ENCODE data around the gene KCNIP1. TPM values are rescaled to one million over a fixed set of nuclear protein-coding genes. Genes with fewer than 3 reads are reported as not detected.

The KCNIP1 gene
- total and polyA plus RNA-seq, 7 donors: 0.03 TPM; not detected in 6

DNA sequence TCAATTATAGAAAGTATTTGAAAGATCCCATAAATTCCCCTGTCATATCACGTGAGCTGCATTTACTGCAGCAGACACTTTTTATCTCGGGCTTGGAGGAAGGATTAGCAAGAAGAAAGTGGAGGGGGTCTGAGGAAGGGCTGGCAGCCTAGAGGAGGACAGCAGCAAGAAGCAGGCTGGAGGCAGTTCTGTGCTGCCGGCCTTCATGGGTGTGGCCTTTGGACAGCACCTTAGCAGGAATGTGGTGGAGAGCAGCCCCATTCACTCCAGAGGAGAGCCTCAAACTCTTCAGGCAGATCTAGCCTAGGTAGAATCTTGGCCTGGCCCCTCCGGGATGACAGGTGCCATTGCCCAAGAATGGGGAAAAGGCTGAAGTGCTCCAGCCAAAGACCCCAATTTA is 189.9 kb downstream of the KCNIP1 start:
- no peaks in the 10 kb centered on the region for H3K36me3 ChIP-seq (ENCODE audit: insufficient read depth in 1 of 2, low read depth in 1 of 2)
- no peaks in the 10 kb centered on the region for H3K9me3 ChIP-seq
- TF ChIP-seq, protein P1, sequence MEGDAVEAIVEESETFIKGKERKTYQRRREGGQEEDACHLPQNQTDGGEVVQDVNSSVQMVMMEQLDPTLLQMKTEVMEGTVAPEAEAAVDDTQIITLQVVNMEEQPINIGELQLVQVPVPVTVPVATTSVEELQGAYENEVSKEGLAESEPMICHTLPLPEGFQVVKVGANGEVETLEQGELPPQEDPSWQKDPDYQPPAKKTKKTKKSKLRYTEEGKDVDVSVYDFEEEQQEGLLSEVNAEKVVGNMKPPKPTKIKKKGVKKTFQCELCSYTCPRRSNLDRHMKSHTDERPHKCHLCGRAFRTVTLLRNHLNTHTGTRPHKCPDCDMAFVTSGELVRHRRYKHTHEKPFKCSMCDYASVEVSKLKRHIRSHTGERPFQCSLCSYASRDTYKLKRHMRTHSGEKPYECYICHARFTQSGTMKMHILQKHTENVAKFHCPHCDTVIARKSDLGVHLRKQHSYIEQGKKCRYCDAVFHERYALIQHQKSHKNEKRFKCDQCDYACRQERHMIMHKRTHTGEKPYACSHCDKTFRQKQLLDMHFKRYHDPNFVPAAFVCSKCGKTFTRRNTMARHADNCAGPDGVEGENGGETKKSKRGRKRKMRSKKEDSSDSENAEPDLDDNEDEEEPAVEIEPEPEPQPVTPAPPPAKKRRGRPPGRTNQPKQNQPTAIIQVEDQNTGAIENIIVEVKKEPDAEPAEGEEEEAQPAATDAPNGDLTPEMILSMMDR (IDR thresholded peaks at IDR 0.05): no peak
- no peak for DNase-seq
- no peak overlapping the region for H3K27ac ChIP-seq
- ATAC-seq: no peak
- WGBS, 3 donors: 37 to 40% (median 39%) methylated on average over 4 of the region's 4 CpGs
- intact Hi-C loops (cut with DNase I): no loop called here
- H3K27me3 ChIP-seq (ENCODE audit: insufficient read depth in 3 of 3, low read length in 2 of 3): peaks cover 0 to 10% (median 2%) of the 10 kb centered on the region in 3 donors
- H3K4me3 ChIP-seq: no peak overlapping the region
- H3K4me1 ChIP-seq: no peaks in the 10 kb centered on the region

DNA sequence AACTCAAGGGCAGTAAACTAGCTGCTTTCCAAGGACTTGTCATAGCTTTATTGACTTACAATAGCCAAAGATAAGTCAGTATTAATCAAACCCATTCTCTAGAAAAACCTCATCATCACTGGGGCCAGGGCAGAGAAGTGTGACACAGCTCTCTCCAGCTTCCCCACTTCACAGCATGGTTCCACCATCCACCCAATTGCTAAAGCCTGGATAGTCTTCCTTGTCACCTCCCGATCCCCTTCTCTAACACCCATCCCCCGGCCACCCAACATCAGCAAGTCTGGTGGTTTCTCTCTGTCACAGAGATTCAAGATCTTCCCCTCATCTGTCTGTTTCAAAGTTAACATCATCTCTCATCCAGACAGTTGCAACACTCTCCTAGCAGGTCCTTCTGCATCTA is 191.1 kb downstream of the KCNIP1 start:
- DNase-seq (no peak), ATAC-seq (no peak)
- H3K9me3 ChIP-seq: no peaks in the 10 kb centered on the region
- no peak overlapping the region for H3K27ac ChIP-seq
- H3K36me3 ChIP-seq (ENCODE audit: insufficient read depth in 1 of 2, low read depth in 1 of 2): no peaks in the 10 kb centered on the region
- no peaks in the 10 kb centered on the region for H3K4me1 ChIP-seq
- peaks cover 0 to 10% (median 2%) of the 10 kb centered on the region in 3 donors for H3K27me3 ChIP-seq (ENCODE audit: insufficient read depth in 3 of 3, low read length in 2 of 3)
- intact Hi-C loops (cut with DNase I): no loop called here
- H3K4me3 ChIP-seq: no peak overlapping the region
- TF ChIP-seq, protein P1 (IDR thresholded peaks at IDR 0.05): no peak
- 33 to 43% (median 36%) methylated on average over 2 of the region's 2 CpGs for WGBS, 3 donors

DNA sequence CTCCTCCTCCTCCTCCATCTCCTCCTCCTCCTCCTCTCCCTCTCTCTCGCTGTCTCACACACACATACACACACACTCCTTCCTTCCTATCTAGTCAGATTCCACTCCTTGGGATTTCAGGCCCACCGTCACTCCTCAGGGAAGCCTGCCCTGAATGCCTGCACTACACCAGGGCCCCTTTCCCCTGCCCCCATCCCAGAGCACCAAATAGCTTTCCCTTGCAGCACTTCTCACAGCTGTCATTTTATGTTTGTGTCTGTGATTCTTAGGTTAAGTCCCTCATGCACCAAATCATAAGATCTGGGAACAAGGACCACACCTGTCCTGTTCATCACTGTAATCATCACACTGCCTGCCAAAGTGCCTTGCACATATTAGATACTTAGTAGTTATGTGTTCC is 193.2 kb downstream of the KCNIP1 start:
- Histone ChIP-seq H3K4me1 (no peaks in the 10 kb centered on the region), H3K9me3 (no peaks in the 10 kb centered on the region), H3K36me3 (ENCODE audit: insufficient read depth in 1 of 2, low read depth in 1 of 2) (no peaks in the 10 kb centered on the region), H3K27ac (no peak overlapping the region), H3K4me3 (no peak overlapping the region), H3K27me3 (ENCODE audit: insufficient read depth in 3 of 3, low read length in 2 of 3) (peaks cover 0 to 10% (median 2%) of the 10 kb centered on the region in 3 donors)
- TF ChIP-seq, protein P1 (IDR thresholded peaks at IDR 0.05): no peak
- DNase-seq (no peak), ATAC-seq (no peak)
- WGBS, 3 donors: 41 to 59% (median 45%) methylated on average over 2 of the region's 2 CpGs
- intact Hi-C loops (cut with DNase I): no loop called here

DNA sequence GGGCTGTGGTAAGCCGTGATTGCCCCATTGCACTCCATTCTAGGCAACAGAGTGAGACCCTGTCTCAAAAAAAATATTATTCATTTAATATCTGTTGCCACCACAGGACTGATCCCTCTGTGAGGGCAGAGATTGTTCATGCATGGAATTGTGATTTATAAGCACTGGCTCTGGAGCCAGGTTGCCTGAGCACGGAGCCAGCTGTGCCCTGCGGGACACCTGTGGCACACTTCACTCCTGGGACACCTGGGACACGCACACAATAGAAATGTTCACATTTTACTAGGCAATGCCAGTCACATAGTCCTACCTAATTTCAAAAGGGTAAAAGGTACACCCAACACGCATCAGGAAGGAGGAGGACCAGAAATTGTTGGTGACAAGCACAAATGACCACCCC is 196.7 kb downstream of the KCNIP1 start:
- Histone ChIP-seq H3K36me3 (ENCODE audit: insufficient read depth in 1 of 2, low read depth in 1 of 2) (no peaks in the 10 kb centered on the region), H3K27ac (no peak overlapping the region), H3K4me3 (no peak overlapping the region), H3K9me3 (no peaks in the 10 kb centered on the region), H3K4me1 (no peaks in the 10 kb centered on the region), H3K27me3 (ENCODE audit: insufficient read depth in 3 of 3, low read length in 2 of 3) (no peaks in the 10 kb centered on the region)
- DNase-seq (no peak), ATAC-seq (no peak)
- 76 to 81% (median 79%) methylated on average over 5 of the region's 5 CpGs for WGBS, 3 donors
- intact Hi-C loops (cut with DNase I): no loop called here
- TF ChIP-seq, protein P1 (IDR thresholded peaks at IDR 0.05): no peak

DNA sequence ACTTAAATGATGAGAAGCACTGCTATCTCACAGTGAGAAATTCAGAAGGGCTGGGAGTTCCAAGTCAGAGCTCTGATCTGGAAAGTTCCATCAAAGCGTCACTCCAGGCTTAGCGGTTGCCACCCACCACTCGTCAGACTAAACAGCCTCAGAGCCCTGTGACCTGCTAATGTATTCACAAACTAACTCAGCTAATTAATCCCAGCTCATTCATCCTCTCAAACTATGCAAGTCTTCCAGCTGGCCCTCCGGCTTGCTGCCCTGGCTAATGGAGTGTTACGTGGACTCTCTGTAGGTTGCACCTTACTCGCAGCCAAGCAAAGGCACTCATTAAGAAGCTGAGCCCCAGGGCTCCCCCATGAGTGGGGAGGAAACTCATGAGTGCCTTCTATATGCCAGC is 197.5 kb downstream of the KCNIP1 start:
- Histone ChIP-seq H3K27me3 (ENCODE audit: insufficient read depth in 3 of 3, low read length in 2 of 3) (no peaks in the 10 kb centered on the region), H3K27ac (no peak overlapping the region), H3K36me3 (ENCODE audit: insufficient read depth in 1 of 2, low read depth in 1 of 2) (no peaks in the 10 kb centered on the region), H3K9me3 (no peaks in the 10 kb centered on the region), H3K4me1 (no peaks in the 10 kb centered on the region), H3K4me3 (no peak overlapping the region)
- WGBS, 3 donors: 63 to 73% (median 65%) methylated on average over 6 of the region's 6 CpGs
- ATAC-seq (no peak), DNase-seq (no peak)
- TF ChIP-seq, protein P1 (IDR thresholded peaks at IDR 0.05): no peak
- intact Hi-C loops (cut with DNase I): no loop called here

Measured in psoas muscle (tissue), 8 donors.